Stomach smooth muscle (tissue), 2 donors: ENCODE data around the gene C14orf132.

Experiments
- H3K27ac ChIP-seq: one replicate; pipeline ENCODE4 v1.7.0; 2013; ENCODE audit warnings: mild to moderate bottlenecking, low read length, inconsistent platforms
- H3K27me3 ChIP-seq, 2 donors: one replicate each; pipeline ENCODE4 v1.7.0; 2013; ENCODE audit warnings: low read length in 2 of 2; ENCODE audit not compliant: insufficient read depth in 2 of 2, control insufficient read depth in 1 of 2
- H3K36me3 ChIP-seq, 2 donors: one replicate each; pipeline ENCODE4 v1.7.0; 2013; ENCODE audit warnings: low read length in 2 of 2; ENCODE audit not compliant: control insufficient read depth in 2 of 2, insufficient read depth in 2 of 2
- H3K4me1 ChIP-seq: one replicate; pipeline ENCODE4 v1.7.0; 2013; ENCODE audit warnings: low read length; ENCODE audit not compliant: control insufficient read depth, insufficient read depth
- H3K4me3 ChIP-seq, 2 donors: one replicate each; pipeline ENCODE4 v1.7.0; 2013; ENCODE audit warnings: low read length in 2 of 2
- H3K9ac ChIP-seq, 2 donors: one replicate each; pipeline ENCODE4 v1.7.0; 2013; ENCODE audit warnings: low read length in 2 of 2, mild to moderate bottlenecking in 1 of 2
- H3K9me3 ChIP-seq, 2 donors: one replicate each; pipeline ENCODE4 v1.7.0; 2013; ENCODE audit warnings: low read length in 2 of 2; ENCODE audit not compliant: control insufficient read depth in 2 of 2
- donor health status: healthy.
- donor health status: Pancreatic carcinoma.

The C14orf132 gene

GRCh38 chr14:96053248-96053599 lies 14.1 kb downstream of the C14orf132 start:
- Histone ChIP-seq H3K36me3 (no peaks in the 10 kb centered on the region), H3K27me3 (no peaks in the 10 kb centered on the region), H3K4me3 (peak overlapping the region in 1 of 2 donors; percentile 57), H3K27ac (peak overlapping the region; percentile 94), H3K9ac (peak overlapping the region; percentile 65 to 72), H3K9me3 (no peaks in the 10 kb centered on the region), H3K4me1 (peaks cover 43% of the 10 kb centered on the region)

- Histone ChIP-seq H3K4me1 (peaks cover 43% of the 10 kb centered on the region), H3K27ac (peak overlapping the region; percentile 94), H3K27me3 (no peaks in the 10 kb centered on the region), H3K4me3 (peak overlapping the region; percentile 6 to 57), H3K9ac (peak overlapping the region; percentile 65 to 74), H3K36me3 (no peaks in the 10 kb centered on the region), H3K9me3 (no peaks in the 10 kb centered on the region)
Measured at GRCh38 chr14:96053600-96054381, 14.6 kb downstream of the C14orf132 start.

GRCh38 chr14:96054661-96055060 lies 15.5 kb downstream of the C14orf132 start:
- Histone ChIP-seq H3K27ac (peak overlapping the region; percentile 94), H3K27me3 (no peaks in the 10 kb centered on the region)

GRCh38 chr14:96055065-96055752 lies 16.0 kb downstream of the C14orf132 start:
- Histone ChIP-seq H3K27me3 (no peaks in the 10 kb centered on the region), H3K4me3 (no peak overlapping the region), H3K4me1 (peaks cover 46% of the 10 kb centered on the region), H3K27ac (peak overlapping the region; percentile 94), H3K9ac (no peak overlapping the region), H3K9me3 (no peaks in the 10 kb centered on the region), H3K36me3 (no peaks in the 10 kb centered on the region)

More at GRCh38 chr14:96054661-96055060, 15.5 kb downstream of the C14orf132 start:
- Histone ChIP-seq H3K4me3 (no peak overlapping the region), H3K9ac (no peak overlapping the region), H3K9me3 (no peaks in the 10 kb centered on the region), H3K36me3 (no peaks in the 10 kb centered on the region), H3K4me1 (peaks cover 43% of the 10 kb centered on the region)

GRCh38 chr14:96055753-96056508 lies 16.8 kb downstream of the C14orf132 start:
- Histone ChIP-seq H3K9ac (no peak overlapping the region), H3K36me3 (no peaks in the 10 kb centered on the region), H3K27ac (no peak overlapping the region), H3K27me3 (no peaks in the 10 kb centered on the region), H3K9me3 (no peaks in the 10 kb centered on the region), H3K4me3 (no peak overlapping the region), H3K4me1 (peaks cover 47% of the 10 kb centered on the region)

- Histone ChIP-seq H3K27me3 (no peaks in the 10 kb centered on the region), H3K27ac (no peak overlapping the region), H3K9ac (no peak overlapping the region), H3K4me3 (no peak overlapping the region), H3K9me3 (no peaks in the 10 kb centered on the region), H3K4me1 (peaks cover 41% of the 10 kb centered on the region), H3K36me3 (no peaks in the 10 kb centered on the region)
Measured at GRCh38 chr14:96056509-96057422, 17.6 kb downstream of the C14orf132 start.

GRCh38 chr14:96057738-96058137 lies 18.6 kb downstream of the C14orf132 start:
- peaks cover 0 to 5% of the 10 kb centered on the region in 2 donors for H3K36me3 ChIP-seq
- no peak overlapping the region for H3K9ac ChIP-seq
- peaks cover 34% of the 10 kb centered on the region for H3K4me1 ChIP-seq
- no peak overlapping the region for H3K4me3 ChIP-seq
- no peak overlapping the region for H3K27ac ChIP-seq
- no peaks in the 10 kb centered on the region for H3K9me3 ChIP-seq
- H3K27me3 ChIP-seq, result no peaks in the 10 kb centered on the region

GRCh38 chr14:96058576-96059200 lies 19.5 kb downstream of the C14orf132 start:
- H3K9me3 ChIP-seq, result no peaks in the 10 kb centered on the region
- H3K27ac ChIP-seq, result no peak overlapping the region
- no peaks in the 10 kb centered on the region for H3K27me3 ChIP-seq
- H3K36me3 ChIP-seq, result peaks cover 0 to 5% of the 10 kb centered on the region in 2 donors
- H3K4me3 ChIP-seq, result no peak overlapping the region
- H3K9ac ChIP-seq, result no peak overlapping the region
- peaks cover 25% of the 10 kb centered on the region for H3K4me1 ChIP-seq

GRCh38 chr14:96059519-96060135 lies 20.5 kb downstream of the C14orf132 start:
- Histone ChIP-seq H3K9me3 (no peaks in the 10 kb centered on the region), H3K27me3 (no peaks in the 10 kb centered on the region), H3K36me3 (peaks cover 0 to 5% of the 10 kb centered on the region in 2 donors), H3K9ac (no peak overlapping the region), H3K4me1 (peaks cover 17% of the 10 kb centered on the region), H3K4me3 (no peak overlapping the region), H3K27ac (no peak overlapping the region)
